ENCODE data around the gene RNF213. TPM values are rescaled to one million over a fixed set of nuclear protein-coding genes. Genes with fewer than 3 reads are reported as not detected.

RNF213 gene
- total RNA-seq, 2 donors from 2014 or later, result 98.8 to 136 TPM

DNA sequence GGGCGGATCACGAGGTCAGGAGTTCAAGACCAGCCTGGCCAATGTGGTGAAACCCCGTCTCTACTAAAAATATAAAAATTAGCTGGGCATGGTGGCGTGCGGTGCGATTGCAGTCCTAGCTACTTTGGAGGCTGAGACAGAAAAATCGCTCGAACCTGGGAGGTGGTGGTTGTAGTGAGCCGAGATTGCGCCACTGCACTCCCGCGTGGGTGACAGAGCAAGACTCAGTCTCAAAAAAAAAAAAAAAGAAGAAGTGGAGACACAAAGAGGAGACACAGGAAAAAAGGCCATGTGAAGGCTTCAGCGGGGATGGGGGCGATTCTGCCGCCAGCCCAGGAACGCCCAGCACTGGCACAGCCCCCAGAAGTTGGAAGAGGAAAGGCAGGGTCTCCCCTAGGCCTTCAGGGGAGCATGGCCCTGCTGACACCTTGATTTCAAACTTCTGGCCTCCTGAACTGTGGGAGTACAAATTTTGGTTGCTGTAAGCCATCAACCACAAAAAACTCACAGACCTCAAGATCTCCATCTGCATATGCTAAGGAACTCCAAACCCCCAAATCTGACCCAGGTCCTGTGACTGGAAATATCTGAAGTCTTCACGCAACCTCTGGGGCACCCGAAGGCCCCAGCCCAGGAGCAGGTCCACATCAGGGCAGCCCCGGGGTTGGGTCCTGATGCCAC lies 47.5 kb upstream of the RNF213 start:
- Histone ChIP-seq H3K27me3 (ENCODE audit: control insufficient read depth, insufficient read depth, low read length, poor library complexity, severe bottlenecking) (no peaks in the 10 kb centered on the region), H3K4me1 (ENCODE audit: control insufficient read depth, insufficient read depth, low read length) (no peaks in the 10 kb centered on the region), H3K27ac (ENCODE audit: low read depth, low read length) (no peak overlapping the region), H3K36me3 (ENCODE audit: control insufficient read depth, insufficient read depth, low read length) (peaks cover 41% of the 10 kb centered on the region), H3K9me3 (ENCODE audit: control insufficient read depth, low read length) (no peaks in the 10 kb centered on the region), H3K4me3 (ENCODE audit: low read length) (no peak overlapping the region), H3K9ac (ENCODE audit: extremely low read depth, low read length, poor library complexity, severe bottlenecking) (no peak overlapping the region)
- no peaks in the 10 kb centered on the region for H3K9me3 Mint-ChIP-seq
- TF ChIP-seq CTCF (conservative IDR thresholded peaks at IDR 0.05), result no peak
- peaks cover 45% of the 10 kb centered on the region for H3K36me3 Mint-ChIP-seq (ENCODE audit: low read depth)
- H3K4me3 Mint-ChIP-seq, result no peak overlapping the region
- 94% methylated on average over 12 to 19 of the region's 19 CpGs for WGBS, 2 experiments (ENCODE audit: insufficient coverage in 1 of 2, insufficient read length in 1 of 2)
- no peak overlapping the region for H3K27ac Mint-ChIP-seq
- DNase-seq, result no peak
- H3K4me1 Mint-ChIP-seq, result no peaks in the 10 kb centered on the region
- H3K27me3 Mint-ChIP-seq (ENCODE audit: insufficient read depth), result no peaks in the 10 kb centered on the region

DNA sequence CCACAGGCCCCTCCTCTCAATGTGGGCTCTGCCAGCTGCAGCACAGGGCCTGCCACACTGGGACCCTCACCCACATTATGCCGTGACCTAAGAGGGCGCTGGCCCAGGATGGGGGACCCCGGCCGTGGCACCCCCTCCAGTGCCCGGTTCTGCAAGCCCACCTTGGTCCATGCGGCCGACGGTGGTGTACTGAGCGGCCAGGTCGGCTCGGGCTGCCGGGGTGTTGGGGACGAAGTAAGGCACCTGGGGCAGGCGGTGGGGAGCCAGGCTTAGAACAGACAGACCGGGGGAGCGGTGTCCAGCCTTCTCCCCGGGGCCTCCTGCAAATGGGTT lies 47.0 kb upstream of the RNF213 start:
- H3K9ac ChIP-seq (ENCODE audit: extremely low read depth, low read length, poor library complexity, severe bottlenecking), result no peak overlapping the region
- no peak overlapping the region for H3K4me3 Mint-ChIP-seq
- H3K9me3 Mint-ChIP-seq, result no peaks in the 10 kb centered on the region
- TF ChIP-seq CTCF (conservative IDR thresholded peaks at IDR 0.05), result no peak
- H3K27me3 ChIP-seq (ENCODE audit: control insufficient read depth, insufficient read depth, low read length, poor library complexity, severe bottlenecking), result no peaks in the 10 kb centered on the region
- 94 to 95% methylated on average over 8 to 17 of the region's 17 CpGs for WGBS, 2 experiments (ENCODE audit: insufficient coverage in 1 of 2, insufficient read length in 1 of 2)
- no peak for DNase-seq
- H3K4me3 ChIP-seq (ENCODE audit: low read length), result no peak overlapping the region
- H3K36me3 ChIP-seq (ENCODE audit: control insufficient read depth, insufficient read depth, low read length), result peaks cover 43% of the 10 kb centered on the region
- H3K4me1 ChIP-seq (ENCODE audit: control insufficient read depth, insufficient read depth, low read length), result no peaks in the 10 kb centered on the region
- H3K9me3 ChIP-seq (ENCODE audit: control insufficient read depth, low read length), result no peaks in the 10 kb centered on the region
- no peak overlapping the region for H3K27ac Mint-ChIP-seq
- H3K36me3 Mint-ChIP-seq (ENCODE audit: low read depth), result peaks cover 45% of the 10 kb centered on the region
- H3K27me3 Mint-ChIP-seq (ENCODE audit: insufficient read depth), result no peaks in the 10 kb centered on the region
- H3K4me1 Mint-ChIP-seq, result no peaks in the 10 kb centered on the region
- no peak overlapping the region for H3K27ac ChIP-seq (ENCODE audit: low read depth, low read length)

GRCh38 chr17:80214012-80214877 lies 46.4 kb upstream of the RNF213 start:
- DNase-seq, result no peak
- no peak for TF ChIP-seq CTCF (conservative IDR thresholded peaks at IDR 0.05)
- peaks cover 43% of the 10 kb centered on the region for H3K36me3 ChIP-seq (ENCODE audit: control insufficient read depth, insufficient read depth, low read length)
- WGBS, 2 experiments (ENCODE audit: insufficient coverage in 1 of 2, insufficient read length in 1 of 2), result 95% methylated on average over 40 to 48 of the region's 48 CpGs
- Mint-ChIP-seq H3K4me3 (no peak overlapping the region), H3K36me3 (ENCODE audit: low read depth) (peaks cover 45% of the 10 kb centered on the region), H3K4me1 (no peaks in the 10 kb centered on the region), H3K27ac (no peak overlapping the region), H3K9me3 (no peaks in the 10 kb centered on the region), H3K27me3 (ENCODE audit: insufficient read depth) (no peaks in the 10 kb centered on the region)
- H3K9me3 ChIP-seq (ENCODE audit: control insufficient read depth, low read length), result no peaks in the 10 kb centered on the region
- H3K27ac ChIP-seq (ENCODE audit: low read depth, low read length), result no peak overlapping the region
- H3K9ac ChIP-seq (ENCODE audit: extremely low read depth, low read length, poor library complexity, severe bottlenecking), result no peak overlapping the region
- no peaks in the 10 kb centered on the region for H3K27me3 ChIP-seq (ENCODE audit: control insufficient read depth, insufficient read depth, low read length, poor library complexity, severe bottlenecking)
- no peak overlapping the region for H3K4me3 ChIP-seq (ENCODE audit: low read length)
- H3K4me1 ChIP-seq (ENCODE audit: control insufficient read depth, insufficient read depth, low read length), result no peaks in the 10 kb centered on the region
